Keratinocyte (primary cell): ENCODE measurements around the gene DCP1A. TPM values are rescaled to one million over a fixed set of nuclear protein-coding genes. Genes with fewer than 3 reads are reported as not detected.

Experiments
- DNase-seq: peaks from one replicate; pipeline ENCODE4 v3.0.0-alpha.2; 2011; ENCODE audit warnings: low read depth, missing footprints, low spot score
- FAIRE-seq: peaks from 2 replicates; lab custom pipeline; 2011; peaks lifted over from hg19 to GRCh38; lab: Jason Lieb, UNC
- H2AFZ ChIP-seq: 2 replicates; pipeline ENCODE4 v1.6.0; 2012; ENCODE audit warnings: low read length, control low read depth, inconsistent platforms; ENCODE audit not compliant: control insufficient read depth
- H3K27ac ChIP-seq: 2 replicates; pipeline ENCODE4 v1.5.1; 2011; ENCODE audit warnings: low read length; ENCODE audit not compliant: control insufficient read depth, insufficient read depth
- H3K27me3 ChIP-seq: 3 replicates; pipeline ENCODE4 v1.6.0; 2011; ENCODE audit warnings: low read length; ENCODE audit not compliant: control insufficient read depth, insufficient read depth; ENCODE audit errors: extremely low read depth
- H3K36me3 ChIP-seq, 2 experiments: 2 replicates in 1 of 2; 3 replicates in 1 of 2; pipeline ENCODE4 v1.5.1; 2011; ENCODE audit warnings: low read length in 2 of 2, mild to moderate bottlenecking in 1 of 2; ENCODE audit not compliant: control insufficient read depth in 2 of 2, insufficient read depth in 2 of 2; ENCODE audit errors: extremely low read depth in 1 of 2
- H3K4me1 ChIP-seq: 3 replicates; pipeline ENCODE4 v1.5.1; 2011; ENCODE audit warnings: low read length; ENCODE audit not compliant: control insufficient read depth, insufficient read depth; ENCODE audit errors: extremely low read depth
- H3K4me2 ChIP-seq: 3 replicates; pipeline ENCODE4 v1.6.0; 2011; ENCODE audit warnings: low read depth, low read length; ENCODE audit not compliant: control insufficient read depth, insufficient read depth; ENCODE audit errors: extremely low read depth
- H3K4me3 ChIP-seq, 3 experiments: fragments of 200-600 bp in 1 of 3; sonication (generic) in 1 of 3; 2 replicates in 2 of 3; 3 replicates in 1 of 3; pipeline ENCODE4 v1.5.1; 2011 to 2016; ENCODE audit warnings: low read length in 3 of 3, mild to moderate bottlenecking in 3 of 3, control low read depth in 2 of 3, inconsistent platforms in 1 of 3, low read depth in 1 of 3, mixed read lengths in 1 of 3, mixed run types in 1 of 3, moderate library complexity in 1 of 3; ENCODE audit not compliant: control insufficient read depth in 2 of 3, insufficient read depth in 2 of 3; ENCODE audit errors: extremely low read depth in 1 of 3
- H3K79me2 ChIP-seq: 2 replicates; pipeline ENCODE4 v1.6.0; 2012; ENCODE audit warnings: low read length; ENCODE audit not compliant: control insufficient read depth, insufficient read depth
- H3K9ac ChIP-seq: 3 replicates; pipeline ENCODE4 v1.6.0; 2011; ENCODE audit warnings: low read length; ENCODE audit not compliant: control insufficient read depth, insufficient read depth; ENCODE audit errors: extremely low read depth
- H3K9me1 ChIP-seq: 3 replicates; pipeline ENCODE4 v1.6.0; 2011; ENCODE audit warnings: low read length; ENCODE audit not compliant: control insufficient read depth, insufficient read depth; ENCODE audit errors: extremely low read depth
- H3K9me3 ChIP-seq: 2 replicates; pipeline ENCODE4 v1.5.1; 2012; ENCODE audit warnings: low read depth, low read length; ENCODE audit not compliant: control insufficient read depth
- H4K20me1 ChIP-seq: 3 replicates; pipeline ENCODE4 v1.6.0; 2011; ENCODE audit warnings: low read length; ENCODE audit not compliant: control insufficient read depth, insufficient read depth; ENCODE audit errors: extremely low read depth
- EZH2 ChIP-seq: IDR thresholded peaks from one replicate; pipeline ENCODE4 v1.6.1; 2012; ENCODE audit warnings: inconsistent platforms, mild to moderate bottlenecking, low read length, moderate library complexity
- dilution Hi-C: fragments of 300-500 bp; cut with MboI; formaldehyde crosslinking; loops from one replicate; pipeline ENCODE4 v1.7.0; 2020; ENCODE audit warnings: low sequenced_read_pairs; ENCODE audit not compliant: extremely low pct_ligation_motif_present
- polyA plus RNA-seq, 5 experiments: library from polyadenylated mRNA; depleted of rRNA in 3 of 5; stranded (reverse) in 3 of 5; stranded (forward) in 1 of 5; unstranded in 1 of 5; fragments of >200 nt; gene quantifications; 1 replicate in 1 of 5; 2 replicates in 3 of 5; 3 replicates in 1 of 5; pipeline versions ENCODE4 v1.2.1 to v1.2.3, GENCODE V29; 2011 to 2012; ENCODE audit warnings: missing spikeins in 2 of 5, low read depth in 1 of 5, low replicate concordance in 1 of 5
- TF ChIP-seq, protein P1 (sequence below), 3 experiments: IDR thresholded peaks in 1 of 3; conservative IDR thresholded peaks in 1 of 3; optimal IDR thresholded peaks in 1 of 3; 2 replicates in 2 of 3; 3 replicates in 1 of 3; pipeline versions ENCODE3 to v1.5.1; 2011; ENCODE audit warnings: low read length in 3 of 3, mild to moderate bottlenecking in 3 of 3, moderate library complexity in 2 of 3, control low read depth in 1 of 3, inconsistent platforms in 1 of 3; ENCODE audit not compliant: insufficient read depth in 2 of 3; ENCODE audit errors: extremely low read depth in 1 of 3

DCP1A gene
- polyA plus RNA-seq, 1 donor (not counting 4 experiments of a cell fraction or from before 2014, with no cell fraction given): 15.0 TPM

DNA sequence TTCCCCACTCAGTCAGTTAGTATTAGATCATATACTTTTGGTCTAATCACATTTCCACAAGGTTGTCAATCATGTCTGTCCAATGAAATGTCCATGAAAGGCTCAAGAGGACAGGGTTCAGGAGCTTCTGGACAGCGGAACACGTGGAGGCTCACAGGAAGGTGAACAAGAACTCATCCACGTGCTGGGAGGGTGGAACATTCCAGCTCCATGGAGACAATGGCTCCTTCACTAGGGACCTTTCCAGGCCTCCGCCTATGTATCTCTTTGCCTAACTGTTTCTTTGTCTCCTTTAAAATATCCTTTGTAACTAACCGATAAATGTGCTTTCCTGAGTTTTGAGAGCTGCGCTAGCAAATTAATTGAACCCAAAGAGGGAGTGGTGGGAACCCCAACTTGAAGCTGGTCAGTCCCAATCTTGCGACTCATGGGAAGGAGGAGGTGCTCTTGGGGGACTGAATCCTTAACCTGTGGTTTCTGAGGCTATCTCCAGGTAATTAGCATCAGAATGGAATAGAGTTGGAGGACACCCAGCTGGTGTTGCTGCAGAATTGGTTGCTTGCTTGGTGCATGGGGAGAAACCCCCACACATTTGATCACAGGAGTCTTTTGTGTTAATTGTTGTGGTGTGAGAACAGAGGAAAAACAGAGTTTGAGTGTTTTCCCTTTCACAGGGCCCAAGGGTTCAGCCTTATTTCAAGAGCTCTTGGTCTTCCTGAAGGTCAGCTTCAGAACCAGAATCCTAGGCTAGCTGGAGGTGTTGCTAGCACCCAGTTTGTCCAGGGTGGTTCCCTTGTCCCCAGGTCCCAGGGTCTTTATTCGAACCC, 88.5 kb downstream of the DCP1A start:
- no peaks in the 10 kb centered on the region for H3K9me3 ChIP-seq
- TF ChIP-seq, protein P1, sequence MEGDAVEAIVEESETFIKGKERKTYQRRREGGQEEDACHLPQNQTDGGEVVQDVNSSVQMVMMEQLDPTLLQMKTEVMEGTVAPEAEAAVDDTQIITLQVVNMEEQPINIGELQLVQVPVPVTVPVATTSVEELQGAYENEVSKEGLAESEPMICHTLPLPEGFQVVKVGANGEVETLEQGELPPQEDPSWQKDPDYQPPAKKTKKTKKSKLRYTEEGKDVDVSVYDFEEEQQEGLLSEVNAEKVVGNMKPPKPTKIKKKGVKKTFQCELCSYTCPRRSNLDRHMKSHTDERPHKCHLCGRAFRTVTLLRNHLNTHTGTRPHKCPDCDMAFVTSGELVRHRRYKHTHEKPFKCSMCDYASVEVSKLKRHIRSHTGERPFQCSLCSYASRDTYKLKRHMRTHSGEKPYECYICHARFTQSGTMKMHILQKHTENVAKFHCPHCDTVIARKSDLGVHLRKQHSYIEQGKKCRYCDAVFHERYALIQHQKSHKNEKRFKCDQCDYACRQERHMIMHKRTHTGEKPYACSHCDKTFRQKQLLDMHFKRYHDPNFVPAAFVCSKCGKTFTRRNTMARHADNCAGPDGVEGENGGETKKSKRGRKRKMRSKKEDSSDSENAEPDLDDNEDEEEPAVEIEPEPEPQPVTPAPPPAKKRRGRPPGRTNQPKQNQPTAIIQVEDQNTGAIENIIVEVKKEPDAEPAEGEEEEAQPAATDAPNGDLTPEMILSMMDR (optimal IDR thresholded peaks at IDR 0.05 in 1 of 3, IDR thresholded peaks at IDR 0.05 in 1 of 3, conservative IDR thresholded peaks at IDR 0.05 in 1 of 3; ENCODE audit: extremely low read depth in 1 of 3, insufficient read depth in 2 of 3, low read length in 3 of 3): no peak
- no peak for TF ChIP-seq EZH2
- H3K79me2 ChIP-seq: peaks cover 20% of the 10 kb centered on the region
- H3K27me3 ChIP-seq: no peaks in the 10 kb centered on the region
- no peak overlapping the region for H3K9ac ChIP-seq
- H3K9me1 ChIP-seq: peaks cover 2% of the 10 kb centered on the region
- peak; percentile 26 for FAIRE-seq
- no peak overlapping the region for H3K4me3 ChIP-seq
- no peaks in the 10 kb centered on the region for H3K36me3 ChIP-seq
- H3K4me2 ChIP-seq: no peak overlapping the region
- peaks cover 15% of the 10 kb centered on the region for H3K4me1 ChIP-seq
- H2AFZ ChIP-seq: no peak overlapping the region
- DNase-seq: no peak
- no peak overlapping the region for H3K27ac ChIP-seq
- H4K20me1 ChIP-seq: peaks cover 10% of the 10 kb centered on the region
- dilution Hi-C loops: no loop called here

DNA sequence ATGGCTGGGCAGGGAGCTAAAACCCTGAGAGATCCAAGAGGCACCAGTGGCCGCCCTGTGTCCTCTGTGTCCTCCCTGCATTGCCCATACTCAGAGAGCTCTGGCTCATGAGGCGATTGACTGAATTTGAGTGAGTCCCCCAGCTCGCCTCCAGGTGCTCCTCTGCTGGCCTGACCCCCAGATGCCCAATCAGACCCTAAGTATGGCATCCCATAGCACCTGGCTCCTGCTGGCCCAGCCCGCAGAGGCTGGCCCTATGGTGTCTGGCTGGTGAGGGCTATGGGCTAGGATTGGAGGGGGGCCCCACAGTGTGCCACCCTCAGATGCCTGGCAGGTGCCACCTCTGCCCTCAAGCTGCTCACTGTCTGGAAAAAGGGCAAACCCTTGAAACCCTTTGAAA, 89.9 kb downstream of the DCP1A start:
- dilution Hi-C loops: no loop called here
- peaks cover 4 to 5% of the 10 kb centered on the region in 2 experiments for H3K36me3 ChIP-seq
- no peak for DNase-seq
- no peak overlapping the region for H2AFZ ChIP-seq
- TF ChIP-seq, protein P1 (optimal IDR thresholded peaks at IDR 0.05 in 1 of 3, IDR thresholded peaks at IDR 0.05 in 1 of 3, conservative IDR thresholded peaks at IDR 0.05 in 1 of 3; ENCODE audit: extremely low read depth in 1 of 3, insufficient read depth in 2 of 3, low read length in 3 of 3): no peak
- no peak for TF ChIP-seq EZH2
- peaks cover 23% of the 10 kb centered on the region for H4K20me1 ChIP-seq
- H3K27ac ChIP-seq: no peak overlapping the region
- no peaks in the 10 kb centered on the region for H3K27me3 ChIP-seq
- H3K4me3 ChIP-seq: no peak overlapping the region
- H3K79me2 ChIP-seq: peaks cover 33% of the 10 kb centered on the region
- no peaks in the 10 kb centered on the region for H3K9me3 ChIP-seq
- no peak overlapping the region for H3K9ac ChIP-seq
- H3K4me2 ChIP-seq: no peak overlapping the region
- H3K9me1 ChIP-seq: peaks cover 2% of the 10 kb centered on the region
- peaks cover 25% of the 10 kb centered on the region for H3K4me1 ChIP-seq
- FAIRE-seq: no peak
